Measurements from ENCODE around the gene NLRC5.
"Not testable (repeated sequence)": the region's sequence is repeated elsewhere in the genome, so short reads cannot be mapped to it uniquely, and the experiment has no call there.

Gene NLRC5

DNA sequence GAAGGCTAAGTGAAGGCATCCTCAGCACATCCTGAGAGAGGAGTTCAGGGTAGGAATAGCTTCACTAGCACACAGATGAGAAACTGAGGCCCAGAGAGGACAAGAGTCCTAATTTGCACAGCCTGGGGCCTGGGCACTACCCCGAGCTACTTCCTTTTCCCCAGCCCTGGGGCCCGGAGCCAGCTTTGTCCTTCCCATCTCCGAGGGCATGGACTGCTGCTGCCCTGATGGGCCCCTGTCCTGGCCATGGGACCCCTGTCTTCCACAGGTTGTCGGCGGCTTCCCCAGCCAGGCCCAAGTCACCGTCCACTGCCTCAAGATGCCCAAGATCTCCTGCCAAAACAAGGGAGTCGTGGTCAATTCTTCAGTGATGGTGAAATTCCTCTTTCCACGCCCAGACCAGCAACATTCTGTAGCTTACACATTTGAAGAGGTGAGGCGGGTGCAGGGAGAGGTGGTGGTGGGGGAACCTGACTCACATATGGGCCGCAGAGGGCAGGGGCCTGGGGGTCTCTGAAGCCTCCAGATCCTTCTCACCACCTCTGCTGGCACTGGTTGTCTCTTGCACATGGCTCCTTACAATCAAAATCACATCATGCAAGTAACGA, 11.4 kb upstream of the NLRC5 start:
- H3K27ac ChIP-seq (ENCODE audit: low read depth, low read length) = no peak overlapping the region

DNA sequence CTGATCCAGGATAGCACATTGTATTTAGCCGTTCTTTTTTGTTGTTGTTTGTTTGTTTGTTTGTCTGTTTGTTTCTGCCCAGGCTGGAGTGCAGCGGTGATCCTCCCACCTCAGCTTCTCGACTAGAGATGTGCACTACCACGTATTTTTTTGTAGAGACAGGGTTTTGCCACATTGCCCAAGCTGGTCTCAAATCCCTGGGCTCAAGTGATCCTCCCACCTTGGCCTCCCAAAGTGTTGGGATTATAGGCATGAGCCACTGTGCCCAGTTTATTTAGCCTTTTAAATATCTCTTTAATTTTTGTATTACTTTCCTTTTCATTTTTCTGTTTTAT, 9.2 kb upstream of the NLRC5 start:
- H3K9ac ChIP-seq (ENCODE audit: low read length) = no peak overlapping the region
- no peaks in the 10 kb centered on the region for H3K4me1 ChIP-seq (ENCODE audit: control insufficient read depth, insufficient read depth, low read length)
- H3K27ac ChIP-seq (ENCODE audit: low read depth, low read length) = no peak overlapping the region
- no peaks in the 10 kb centered on the region for H3K27me3 ChIP-seq (ENCODE audit: control insufficient read depth, insufficient read depth, low read length)
- H3K4me3 ChIP-seq (ENCODE audit: low read length) = no peak overlapping the region
- no peaks in the 10 kb centered on the region for H3K36me3 ChIP-seq (ENCODE audit: control insufficient read depth, insufficient read depth, low read length)

More for the DNA sequence above, 11.4 kb upstream of the NLRC5 start:
- H3K9ac ChIP-seq (ENCODE audit: low read length) = no peak overlapping the region
- no peak overlapping the region for H3K4me3 ChIP-seq (ENCODE audit: low read length)
- no peaks in the 10 kb centered on the region for H3K27me3 ChIP-seq (ENCODE audit: control insufficient read depth, insufficient read depth, low read length)
- no peaks in the 10 kb centered on the region for H3K36me3 ChIP-seq (ENCODE audit: control insufficient read depth, insufficient read depth, low read length)
- H3K4me1 ChIP-seq (ENCODE audit: control insufficient read depth, insufficient read depth, low read length) = no peaks in the 10 kb centered on the region

DNA sequence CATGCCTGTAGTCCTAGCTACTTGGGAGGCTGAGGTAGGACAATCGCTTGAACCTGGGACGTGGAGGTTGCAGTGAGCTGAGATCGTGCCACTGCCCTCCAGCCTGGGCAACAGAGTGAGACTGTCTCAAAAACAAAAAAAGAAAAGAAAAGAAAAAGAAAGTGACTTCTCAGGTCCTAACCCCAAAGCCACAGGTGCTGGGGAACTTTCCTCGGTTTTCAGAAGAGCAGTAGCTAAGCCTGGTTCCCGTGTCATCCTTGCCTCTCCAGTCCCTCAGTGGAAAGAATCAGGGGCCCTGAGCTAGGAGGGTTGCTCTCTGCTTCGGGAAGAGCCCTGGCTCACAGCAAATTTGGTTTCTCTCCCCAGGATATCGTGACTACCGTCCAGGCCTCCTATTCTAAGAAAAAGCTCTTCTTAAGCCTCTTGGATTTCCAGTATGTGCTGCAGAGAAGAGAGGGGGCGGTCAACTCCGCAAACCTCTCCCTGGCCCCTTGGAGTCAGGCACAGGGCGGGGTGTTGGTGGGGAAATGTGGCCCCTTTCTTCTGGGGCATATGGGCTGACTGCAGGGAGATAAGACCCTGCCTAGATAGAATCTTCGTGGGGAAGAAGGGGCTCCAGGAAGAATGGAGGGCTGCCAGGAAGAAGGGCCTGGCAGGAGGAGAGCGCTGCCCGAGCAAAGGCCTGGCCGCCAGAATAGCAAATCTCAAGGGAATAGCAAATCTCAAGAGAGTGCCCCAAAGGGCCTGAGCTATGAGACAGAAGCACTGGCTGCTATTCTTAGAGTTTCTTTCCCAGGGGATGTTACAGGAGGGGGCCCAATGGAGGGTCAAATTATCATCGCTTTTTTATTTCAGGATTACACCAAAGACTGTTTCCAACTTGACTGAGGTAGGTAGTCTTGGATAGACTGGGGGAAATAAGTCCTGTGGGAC, 8.3 kb upstream of the NLRC5 start:
- H3K4me3 ChIP-seq (ENCODE audit: low read length) = no peak overlapping the region
- no peak overlapping the region for H3K27ac ChIP-seq (ENCODE audit: low read depth, low read length)
- H3K27me3 ChIP-seq (ENCODE audit: control insufficient read depth, insufficient read depth, low read length) = no peaks in the 10 kb centered on the region
- no peaks in the 10 kb centered on the region for H3K36me3 ChIP-seq (ENCODE audit: control insufficient read depth, insufficient read depth, low read length)
- H3K9ac ChIP-seq (ENCODE audit: low read length) = no peak overlapping the region
- H3K4me1 ChIP-seq (ENCODE audit: control insufficient read depth, insufficient read depth, low read length) = no peaks in the 10 kb centered on the region

DNA sequence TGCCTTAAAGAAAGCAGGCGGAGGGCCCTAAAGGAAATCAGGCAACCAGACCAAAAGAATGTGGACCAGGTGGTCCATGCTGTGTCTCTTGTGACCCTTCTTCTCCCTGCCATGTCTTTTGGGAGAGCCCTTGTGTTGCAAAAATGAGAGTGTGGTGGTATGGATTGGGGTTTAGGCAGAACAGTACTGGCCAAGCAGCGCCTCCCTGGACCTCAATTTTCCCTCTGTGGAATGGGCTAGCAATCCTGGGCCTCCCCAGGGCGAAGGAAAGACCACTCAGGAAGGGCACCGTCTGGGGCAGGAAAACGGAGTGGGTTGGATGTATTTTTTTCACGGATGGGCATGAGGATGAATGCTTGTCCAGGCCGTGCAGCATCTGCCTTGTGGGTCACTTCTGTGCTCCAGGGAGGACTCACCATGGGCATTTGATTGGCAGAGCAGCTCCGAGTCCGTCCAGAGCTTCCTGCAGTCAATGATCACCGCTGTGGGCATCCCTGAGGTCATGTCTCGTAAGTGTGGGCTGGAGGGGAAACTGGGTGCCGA, 7.6 kb upstream of the NLRC5 start:
- no peaks in the 10 kb centered on the region for H3K36me3 ChIP-seq (ENCODE audit: control insufficient read depth, insufficient read depth, low read length)
- no peak overlapping the region for H3K4me3 ChIP-seq (ENCODE audit: low read length)
- no peaks in the 10 kb centered on the region for H3K4me1 ChIP-seq (ENCODE audit: control insufficient read depth, insufficient read depth, low read length)
- H3K9ac ChIP-seq (ENCODE audit: low read length) = no peak overlapping the region
- H3K27me3 ChIP-seq (ENCODE audit: control insufficient read depth, insufficient read depth, low read length) = no peaks in the 10 kb centered on the region
- H3K27ac ChIP-seq (ENCODE audit: low read depth, low read length) = no peak overlapping the region

DNA sequence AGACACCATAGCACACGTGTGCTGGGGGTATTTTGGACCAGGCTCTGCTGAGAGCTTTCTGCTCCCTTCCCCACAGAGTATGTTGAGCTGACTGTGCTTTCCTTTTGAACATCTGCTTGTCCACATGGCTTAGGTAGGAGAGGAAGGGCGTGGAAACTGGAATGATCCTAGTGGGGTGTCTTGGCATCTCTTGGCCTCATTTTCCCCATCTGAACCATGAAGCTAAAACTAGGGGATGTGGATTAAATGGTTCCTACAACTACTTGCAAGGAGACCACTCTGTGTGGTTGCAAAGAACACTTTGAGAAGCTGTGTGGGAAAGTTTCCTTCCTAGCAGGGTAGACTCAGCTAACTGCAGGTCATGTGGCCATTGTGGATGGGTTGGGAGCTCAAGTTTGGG, 6.7 kb upstream of the NLRC5 start:
- Histone ChIP-seq H3K4me1 (ENCODE audit: control insufficient read depth, insufficient read depth, low read length) (no peaks in the 10 kb centered on the region), H3K27ac (ENCODE audit: low read depth, low read length) (no peak overlapping the region), H3K9ac (ENCODE audit: low read length) (no peak overlapping the region), H3K27me3 (ENCODE audit: control insufficient read depth, insufficient read depth, low read length) (no peaks in the 10 kb centered on the region), H3K36me3 (ENCODE audit: control insufficient read depth, insufficient read depth, low read length) (no peaks in the 10 kb centered on the region), H3K4me3 (ENCODE audit: low read length) (no peak overlapping the region)

DNA sequence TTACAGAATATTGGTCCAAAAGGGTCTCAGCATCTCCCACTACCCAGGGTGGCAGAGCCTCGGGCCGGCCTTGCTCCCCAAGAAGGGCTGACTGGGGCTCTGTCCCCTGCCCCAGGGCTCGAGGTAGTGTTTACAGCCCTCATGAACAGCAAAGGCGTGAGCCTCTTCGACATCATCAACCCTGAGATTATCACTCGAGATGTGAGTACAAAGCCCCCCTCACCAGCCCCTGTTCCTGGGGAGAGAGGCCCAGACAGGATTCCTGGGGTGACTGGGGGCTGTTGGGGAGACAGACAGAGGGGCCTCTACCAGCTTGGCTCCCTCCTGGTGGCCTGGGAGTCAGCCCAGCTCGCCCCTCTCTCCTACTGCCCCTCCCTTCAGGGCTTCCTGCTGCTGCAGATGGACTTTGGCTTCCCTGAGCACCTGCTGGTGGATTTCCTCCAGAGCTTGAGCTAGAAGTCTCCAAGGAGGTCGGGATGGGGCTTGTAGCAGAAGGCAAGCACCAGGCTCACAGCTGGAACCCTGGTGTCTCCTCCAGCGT, 6.1 kb upstream of the NLRC5 start:
- Histone ChIP-seq H3K36me3 (ENCODE audit: control insufficient read depth, insufficient read depth, low read length) (no peaks in the 10 kb centered on the region), H3K9ac (ENCODE audit: low read length) (no peak overlapping the region), H3K27ac (ENCODE audit: low read depth, low read length) (no peak overlapping the region), H3K27me3 (ENCODE audit: control insufficient read depth, insufficient read depth, low read length) (no peaks in the 10 kb centered on the region), H3K4me3 (ENCODE audit: low read length) (no peak overlapping the region), H3K4me1 (ENCODE audit: control insufficient read depth, insufficient read depth, low read length) (no peaks in the 10 kb centered on the region)

DNA sequence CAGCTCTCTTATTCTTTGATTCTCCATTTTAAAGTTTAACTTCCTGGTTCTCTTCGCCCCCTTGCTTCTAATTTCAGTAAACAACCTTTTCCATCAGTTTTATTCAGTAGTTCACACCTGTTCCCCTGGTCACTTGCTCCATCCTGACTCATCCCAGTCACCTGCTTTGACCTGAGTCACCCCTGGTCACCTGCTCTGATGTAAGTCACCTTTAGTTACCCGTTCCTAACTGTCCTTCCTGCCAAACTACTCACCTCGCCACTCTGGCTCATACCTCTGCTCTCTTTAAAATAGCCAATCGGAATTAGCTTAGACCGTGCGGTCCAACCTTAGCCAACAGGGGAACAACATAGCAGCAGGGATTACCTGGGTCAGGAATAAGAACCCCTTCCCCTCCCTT, 4.7 kb upstream of the NLRC5 start:
- H3K27ac ChIP-seq (ENCODE audit: low read depth, low read length) = no peak overlapping the region
- H3K36me3 ChIP-seq (ENCODE audit: control insufficient read depth, insufficient read depth, low read length) = no peaks in the 10 kb centered on the region
- peaks cover 4% of the 10 kb centered on the region for H3K4me1 ChIP-seq (ENCODE audit: control insufficient read depth, insufficient read depth, low read length)
- H3K4me3 ChIP-seq (ENCODE audit: low read length) = no peak overlapping the region
- H3K9ac ChIP-seq (ENCODE audit: low read length) = no peak overlapping the region
- H3K27me3 ChIP-seq (ENCODE audit: control insufficient read depth, insufficient read depth, low read length) = no peaks in the 10 kb centered on the region

DNA sequence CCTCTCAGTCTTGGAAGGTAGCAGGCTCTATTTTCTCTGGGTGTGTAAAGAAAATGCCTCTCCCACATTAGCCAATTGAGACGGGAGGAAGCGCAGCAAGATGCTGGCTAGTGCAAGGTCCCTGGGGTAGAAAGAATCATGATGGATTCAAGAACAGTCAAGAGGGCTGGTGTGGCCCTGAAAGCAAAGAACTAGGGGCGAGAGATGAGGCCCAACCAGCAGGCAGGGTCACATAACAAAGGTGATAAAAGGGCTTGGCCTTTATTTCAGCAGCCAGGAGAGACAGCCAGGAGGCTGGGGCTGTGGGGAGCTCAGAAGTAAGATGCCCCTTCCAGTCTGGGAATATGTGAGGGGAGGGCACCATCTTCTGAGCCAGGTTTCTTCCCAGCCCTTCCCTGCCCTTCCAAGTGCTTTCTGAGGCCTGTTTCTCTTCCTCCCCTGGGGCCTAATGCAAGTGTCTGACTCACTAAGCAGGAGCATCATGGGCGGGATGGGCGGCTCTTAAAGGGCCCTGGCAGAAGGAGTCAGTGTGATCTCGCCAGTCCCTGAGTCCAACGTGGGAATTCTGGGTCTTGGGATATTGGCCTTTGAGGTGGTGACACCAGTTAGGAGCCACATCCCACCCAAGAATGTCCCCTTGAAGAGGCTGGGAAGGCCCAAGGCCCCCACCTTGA, 3.9 kb upstream of the NLRC5 start:
- Histone ChIP-seq H3K9ac (ENCODE audit: low read length) (no peak overlapping the region), H3K27ac (ENCODE audit: low read depth, low read length) (peak overlapping the region; percentile 28), H3K36me3 (ENCODE audit: control insufficient read depth, insufficient read depth, low read length) (no peaks in the 10 kb centered on the region), H3K4me3 (ENCODE audit: low read length) (no peak overlapping the region), H3K4me1 (ENCODE audit: control insufficient read depth, insufficient read depth, low read length) (peaks cover 9% of the 10 kb centered on the region), H3K27me3 (ENCODE audit: control insufficient read depth, insufficient read depth, low read length) (no peaks in the 10 kb centered on the region)

DNA sequence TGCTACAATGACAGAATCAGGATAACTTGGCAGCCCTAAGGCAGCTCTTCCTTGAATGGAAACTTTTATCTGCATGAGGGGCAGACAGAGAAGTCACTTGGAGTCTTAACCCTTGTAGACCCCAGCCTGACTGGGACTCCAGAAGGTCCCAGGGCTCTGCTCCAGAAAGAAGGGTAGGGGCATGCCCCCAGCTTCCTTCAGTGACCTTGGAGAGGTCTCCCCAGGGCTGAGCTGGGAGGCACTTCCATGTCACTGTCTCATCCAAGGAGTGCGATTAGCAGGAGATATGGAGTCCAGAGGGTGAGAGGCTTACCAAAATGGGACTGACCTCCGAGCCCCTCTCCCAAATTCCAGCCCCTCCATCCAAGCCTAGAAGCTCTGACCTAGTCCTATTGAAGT, 3.4 kb upstream of the NLRC5 start:
- H3K27me3 ChIP-seq (ENCODE audit: control insufficient read depth, insufficient read depth, low read length) = no peaks in the 10 kb centered on the region
- no peak overlapping the region for H3K4me3 ChIP-seq (ENCODE audit: low read length)
- peaks cover 14% of the 10 kb centered on the region for H3K4me1 ChIP-seq (ENCODE audit: control insufficient read depth, insufficient read depth, low read length)
- no peak overlapping the region for H3K27ac ChIP-seq (ENCODE audit: low read depth, low read length)
- H3K9ac ChIP-seq (ENCODE audit: low read length) = no peak overlapping the region
- H3K36me3 ChIP-seq (ENCODE audit: control insufficient read depth, insufficient read depth, low read length) = no peaks in the 10 kb centered on the region

DNA sequence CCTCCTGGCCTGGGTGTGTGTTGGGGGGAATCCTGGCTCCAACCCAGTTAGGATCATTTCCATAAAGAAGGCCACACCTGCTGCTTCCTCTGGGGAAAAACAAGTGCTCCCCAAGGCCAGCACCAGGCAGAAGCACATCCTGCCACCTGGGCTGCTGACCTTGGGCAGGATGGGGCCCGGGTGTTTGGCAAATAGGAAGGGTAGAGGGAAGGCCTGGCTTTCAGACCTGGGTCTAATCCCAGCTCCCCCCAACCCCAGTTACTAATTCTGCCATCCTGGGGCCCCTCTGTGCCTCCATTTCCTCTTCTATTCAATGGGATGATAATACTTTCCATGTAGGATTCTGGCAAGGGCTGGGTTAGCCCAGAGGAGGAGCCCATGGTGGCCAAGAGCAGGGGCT, 3.0 kb upstream of the NLRC5 start:
- H3K9ac ChIP-seq (ENCODE audit: low read length) = no peak overlapping the region
- H3K27ac ChIP-seq (ENCODE audit: low read depth, low read length) = no peak overlapping the region
- H3K27me3 ChIP-seq (ENCODE audit: control insufficient read depth, insufficient read depth, low read length) = no peaks in the 10 kb centered on the region
- H3K36me3 ChIP-seq (ENCODE audit: control insufficient read depth, insufficient read depth, low read length) = no peaks in the 10 kb centered on the region
- H3K4me1 ChIP-seq (ENCODE audit: control insufficient read depth, insufficient read depth, low read length) = peaks cover 14% of the 10 kb centered on the region
- no peak overlapping the region for H3K4me3 ChIP-seq (ENCODE audit: low read length)

DNA sequence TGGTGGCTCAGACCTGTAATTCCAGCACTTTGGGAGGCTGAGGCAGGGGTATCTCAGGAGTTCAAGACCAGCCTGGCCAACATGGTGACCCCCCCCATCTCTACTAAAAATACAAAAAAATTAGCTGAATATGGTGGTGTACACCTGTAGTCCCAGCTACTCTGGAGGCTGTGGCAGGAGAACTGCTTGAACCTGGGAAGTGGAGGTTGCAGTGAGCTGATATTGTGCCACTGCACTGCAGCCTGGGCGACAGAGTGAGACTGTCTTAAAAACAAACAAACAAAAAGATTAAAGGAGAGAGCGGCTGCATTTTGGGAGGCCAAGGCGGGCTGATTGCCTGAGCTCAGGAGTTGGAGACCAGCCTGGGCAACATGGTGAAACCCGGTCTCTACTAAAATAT, 2.4 kb upstream of the NLRC5 start:
- not testable (repeated sequence) for H3K9ac ChIP-seq (ENCODE audit: low read length); H3K27ac ChIP-seq (ENCODE audit: low read depth, low read length); H3K36me3 ChIP-seq (ENCODE audit: control insufficient read depth, insufficient read depth, low read length); H3K27me3 ChIP-seq (ENCODE audit: control insufficient read depth, insufficient read depth, low read length); H3K4me3 ChIP-seq (ENCODE audit: low read length)
- H3K4me1 ChIP-seq (ENCODE audit: control insufficient read depth, insufficient read depth, low read length) = peaks cover 14% of the 10 kb centered on the region

DNA sequence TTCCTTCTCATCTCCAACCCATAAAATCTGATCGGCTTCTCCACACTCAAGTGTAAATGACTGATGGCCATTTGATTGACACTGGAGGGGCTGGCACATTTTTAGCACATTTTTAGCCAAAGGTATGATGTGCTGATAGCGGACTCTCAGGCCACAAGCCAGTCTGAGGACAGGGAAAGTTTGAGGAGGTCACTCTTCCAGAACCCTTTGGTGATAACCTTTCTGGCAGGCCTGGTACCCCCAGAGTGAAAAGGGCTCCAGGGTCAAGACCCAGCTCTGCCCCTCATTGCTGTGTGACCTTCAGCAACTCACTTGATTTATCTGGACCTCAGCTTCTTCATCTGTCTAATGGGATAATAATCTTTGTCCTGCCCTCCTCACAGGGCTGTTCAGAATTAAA, 1.7 kb upstream of the NLRC5 start:
- no peaks in the 10 kb centered on the region for H3K27me3 ChIP-seq (ENCODE audit: control insufficient read depth, insufficient read depth, low read length)
- no peak overlapping the region for H3K4me3 ChIP-seq (ENCODE audit: low read length)
- peaks cover 14% of the 10 kb centered on the region for H3K4me1 ChIP-seq (ENCODE audit: control insufficient read depth, insufficient read depth, low read length)
- H3K9ac ChIP-seq (ENCODE audit: low read length) = no peak overlapping the region
- no peaks in the 10 kb centered on the region for H3K36me3 ChIP-seq (ENCODE audit: control insufficient read depth, insufficient read depth, low read length)
- no peak overlapping the region for H3K27ac ChIP-seq (ENCODE audit: low read depth, low read length)

Measured in rectal smooth muscle tissue (tissue), 1 donor.